RWPE1 (cell line): Measurements from ENCODE around the gene C12orf57.

Source experiments
- CTCF ChIA-PET: fragments of 350-600 bp; sonication (Branson Sonifier 250); formaldehyde crosslinking; extraction: SDS; loops from one replicate; lab custom pipeline; 2021; lab: Yijun Ruan, JAX
- POLR2A ChIA-PET: fragments of 400-600 bp; formaldehyde crosslinking; extraction: SDS; loops from one replicate; lab custom pipeline; 2020; ENCODE audit warnings: antibody characterized with exemption; ENCODE audit not compliant: low non-redundant PET; lab: Yijun Ruan, JAX
- DNase-seq: peaks from one replicate; pipeline ENCODE4 v3.0.0; 2012; ENCODE audit warnings: low spot score
- H3K27ac ChIP-seq: fragments of 450-650 bp; 2 replicates; pipeline ENCODE4 v1.5.1; 2017
- CTCF ChIP-seq: fragments of 450-650 bp; conservative IDR thresholded peaks from 2 replicates; pipeline ENCODE4 v1.5.1; 2017; ENCODE audit warnings: low read depth, mild to moderate bottlenecking

Gene C12orf57

DNA sequence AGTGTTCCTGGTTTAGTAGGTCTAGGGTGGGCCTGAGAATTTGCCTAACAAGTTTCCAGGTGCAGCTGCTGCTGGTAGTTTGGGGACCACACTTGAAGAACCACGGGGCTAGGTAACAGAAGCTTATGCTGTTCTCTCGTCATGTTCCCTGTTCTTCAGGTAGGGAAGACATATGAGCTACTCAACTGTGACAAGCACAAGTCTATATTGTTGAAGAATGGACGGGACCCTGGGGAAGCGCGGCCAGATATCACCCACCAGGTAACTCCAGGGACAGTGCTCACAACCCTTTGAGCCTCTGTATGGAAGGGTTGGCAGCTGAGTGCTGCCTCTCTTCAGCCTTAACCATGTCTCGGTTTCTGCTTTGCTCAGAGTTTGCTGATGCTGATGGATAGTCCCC lies 30.4 kb downstream of the C12orf57 start:
- POLR2A ChIA-PET: no interaction called here
- TF ChIP-seq CTCF: no peak
- CTCF ChIA-PET: no interaction called here
- H3K27ac ChIP-seq: 0 out of 2 replicates have a peak overlapping the region, but pooled peaks have one; percentile 8
- no peak for DNase-seq

GRCh38 chr12:6975297-6976032 lies 31.6 kb downstream of the C12orf57 start:
- no peak overlapping the region for H3K27ac ChIP-seq
- POLR2A ChIA-PET: interaction anchor here (0.5 kb wide), 1 partner anchor 8 kb away, joined by 3 read pairs; no protein-coding TSS in a partner anchor
- TF ChIP-seq CTCF: no peak
- DNase-seq: no peak
- CTCF ChIA-PET: interaction anchor here (1.3 kb wide), 1 partner anchor 37 kb away, joined by 3 read pairs; no protein-coding TSS in a partner anchor

- no peak for DNase-seq
- H3K27ac ChIP-seq: peak overlapping the region; percentile 62; the same call in 1 of the 2 replicates
- no peak for TF ChIP-seq CTCF
- POLR2A ChIA-PET: interaction anchor here (0.7 kb wide), 1 partner anchor 9 kb away, joined by 16 read pairs; no protein-coding TSS in a partner anchor
- CTCF ChIA-PET: interaction anchor here (0.9 to 1.1 kb wide), 2 partner anchors 41 to 105 kb away, joined by 3 to 8 read pairs; partner anchors contain the start of gene LPCAT3
These were observed 33.8 kb downstream of the C12orf57 start for GRCh38 chr12:6977653-6978052.

- peak overlapping the region; percentile 62 for H3K27ac ChIP-seq
- no peak for DNase-seq
- no peak for TF ChIP-seq CTCF
- POLR2A ChIA-PET: interaction anchor here (0.7 kb wide), 1 partner anchor 8 kb away, joined by 16 read pairs; no protein-coding TSS in a partner anchor
- CTCF ChIA-PET: interaction anchor here (1.1 kb wide), 1 partner anchor 106 kb away, joined by 8 read pairs; no protein-coding TSS in a partner anchor
These were observed 34.4 kb downstream of the C12orf57 start for GRCh38 chr12:6978188-6978587.

DNA sequence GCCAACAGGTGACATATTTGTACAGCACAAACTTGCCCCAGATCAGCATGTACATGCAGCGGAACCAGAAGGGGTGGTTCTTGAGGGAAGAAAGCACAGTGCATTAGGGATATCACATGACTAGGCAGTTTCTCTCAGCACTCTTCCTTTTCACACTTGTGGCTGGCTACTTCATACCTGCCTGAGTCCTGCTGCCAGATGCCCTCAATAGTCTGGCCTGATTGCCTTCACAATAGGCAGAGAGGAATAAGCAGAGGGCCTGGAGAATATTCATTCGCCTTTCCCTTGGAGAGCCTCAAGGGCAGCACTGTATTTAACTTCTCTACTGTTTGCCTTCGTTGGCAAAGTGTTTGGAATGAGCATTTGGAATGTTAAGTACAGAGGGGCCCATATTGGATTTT lies 34.8 kb downstream of the C12orf57 start:
- no peak for DNase-seq
- peak overlapping the region; percentile 62 for H3K27ac ChIP-seq
- ChIA-PET CTCF (interaction anchor here (1.1 kb wide), 1 partner anchor 106 kb away, joined by 8 read pairs; no protein-coding TSS in a partner anchor), POLR2A (no interaction called here)
- TF ChIP-seq CTCF: no peak

DNA sequence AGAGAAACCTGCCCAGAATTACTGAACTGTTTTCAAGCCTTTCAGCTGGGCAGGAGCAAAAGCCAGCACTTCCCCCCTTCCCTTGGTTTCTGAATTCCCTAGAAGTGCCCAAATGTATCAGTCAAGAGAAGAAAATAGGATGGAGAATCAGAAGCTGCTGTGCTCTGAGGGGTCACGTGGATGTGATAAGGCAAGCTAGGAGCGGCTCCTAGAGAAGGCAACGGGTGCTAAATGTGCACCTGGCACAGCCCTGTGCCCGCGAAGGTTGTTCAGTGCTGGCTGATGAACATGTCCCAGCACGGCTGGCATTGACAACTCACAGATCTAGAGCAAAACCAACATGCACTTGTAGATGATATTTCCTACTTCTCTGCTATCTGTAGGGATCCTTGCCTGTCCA lies 35.2 kb downstream of the C12orf57 start:
- TF ChIP-seq CTCF: no peak
- no peak for DNase-seq
- CTCF ChIA-PET: no interaction called here
- H3K27ac ChIP-seq: peak overlapping the region; percentile 62
- POLR2A ChIA-PET: no interaction called here
